ENCODE results near the gene BEND7. TPM values are rescaled to one million over a fixed set of nuclear protein-coding genes. Genes with fewer than 3 reads are reported as not detected.

BEND7 gene
- total and polyA plus RNA-seq, 9 of the 15 experiments (the other 6 are each of a cell fraction or from before 2014, with no cell fraction given), result 1.3 to 11.4 (median 5.2) TPM

- Histone ChIP-seq H3K4me1 (replicated peaks in 1 of 2; ENCODE audit: control insufficient read depth in 2 of 2, insufficient read depth in 2 of 2, low read length in 2 of 2) (no peaks in the 10 kb centered on the region), H2AFZ (ENCODE audit: low read depth, low read length) (no peak overlapping the region), H3K27ac (ENCODE audit: extremely low read depth, low read depth, low read length) (no peak overlapping the region), H3K27me3 (ENCODE audit: control insufficient read depth in 2 of 2, insufficient read depth in 2 of 2, low read length in 2 of 2) (peaks cover 0 to 23% of the 10 kb centered on the region in 2 experiments; a peak in 1 of 5 replicates), H3K9ac (ENCODE audit: insufficient read depth in 1 of 2, low read depth in 2 of 2, low read length in 2 of 2) (no peak overlapping the region), H3K9me3 (replicated peaks; ENCODE audit: control insufficient read depth, insufficient read depth, low read depth, low read length) (peaks cover 5% of the 10 kb centered on the region), H4K20me1 (replicated peaks; ENCODE audit: control insufficient read depth, insufficient read depth, low read length) (no peaks in the 10 kb centered on the region), H3K79me2 (ENCODE audit: control insufficient read depth, insufficient read depth, low read length) (no peaks in the 10 kb centered on the region), H3K9me1 (ENCODE audit: control insufficient read depth, insufficient read depth, low read length) (no peaks in the 10 kb centered on the region), H3K36me3 (ENCODE audit: control insufficient read depth, insufficient read depth, low read length) (no peaks in the 10 kb centered on the region), H3K4me3 (no peak overlapping the region), H3K4me2 (ENCODE audit: insufficient read depth, low read length) (no peak overlapping the region)
- FAIRE-seq (no peak), DNase-seq (ENCODE audit: extremely low read depth in 1 of 4, low spot score in 3 of 4) (no peak), ATAC-seq (no peak)
- in situ Hi-C loops (cut with MboI), result no loop called here
- TF ChIP-seq E2F5 (CRISPR knock-in tag; IDR thresholded peaks at IDR 0.05) (no peak), ZNF280B (CRISPR knock-in tag; IDR thresholded peaks at IDR 0.05) (no peak), SMAD1 (IDR thresholded peaks at IDR 0.05; ENCODE audit: low read depth, low read length, partially characterized antibody) (no peak), NCOA1 (IDR thresholded peaks at IDR 0.05; ENCODE audit: low read depth) (no peak), ASH1L (IDR thresholded peaks at IDR 0.05; ENCODE audit: borderline replicate concordance, low read depth, partially characterized antibody) (no peak), GATAD2B (IDR thresholded peaks at IDR 0.05; ENCODE audit: borderline replicate concordance) (no peak), KLF6 (CRISPR knock-in tag; IDR thresholded peaks at IDR 0.05; ENCODE audit: borderline replicate concordance) (no peak)
- no TSS peak for BruUV-seq (replicated peaks)
- CTCF ChIA-PET (ENCODE audit: low intra/inter-chr PET ratio), result no interaction called here
- POLR2A ChIA-PET, result interaction anchor here (0.6 to 1.0 kb wide), 2 partner anchors 9 to 35 kb away, joined by 3 to 4 read pairs; no protein-coding TSS in a partner anchor
- intact Hi-C loops (cut with micrococcal nuclease), result no loop called here
Observed at GRCh38 chr10:13475124-13475523, 53.7 kb downstream of the BEND7 start.

Measured in K562 (cell line).